ENCODE measurements around the gene XIST.

XIST gene

GRCh38 chrX:73839152-73839551 is 13.4 kb downstream of the XIST start:
- DNase-seq (ENCODE audit: low read depth in 1 of 2, low spot score in 1 of 2): no peak
- H3K27ac ChIP-seq (replicated peaks): no peak overlapping the region
- H3K4me3 ChIP-seq (replicated peaks; ENCODE audit: insufficient read depth, low read length): no peak overlapping the region
- TF ChIP-seq SPI1 (IDR thresholded peaks at IDR 0.05; ENCODE audit: borderline replicate concordance, low read depth) (no peak), REST (IDR thresholded peaks at IDR 0.05; ENCODE audit: insufficient replicate concordance, low read depth) (no peak), CTCF (IDR thresholded peaks at IDR 0.05; ENCODE audit: insufficient read depth, low read length) (no peak), POLR2AphosphoS5 (IDR thresholded peaks at IDR 0.05; ENCODE audit: low read depth) (no peak), GABPA (IDR thresholded peaks at IDR 0.05; ENCODE audit: low read depth) (no peak)
- no peaks in the 10 kb centered on the region for H3K27me3 ChIP-seq (ENCODE audit: insufficient read depth, poor library complexity, severe bottlenecking)

- DNase-seq (ENCODE audit: low read depth in 1 of 2, low spot score in 1 of 2): no peak
- Histone ChIP-seq H3K27ac (replicated peaks) (no peak overlapping the region), H3K4me3 (replicated peaks; ENCODE audit: insufficient read depth, low read length) (no peak overlapping the region), H3K27me3 (ENCODE audit: insufficient read depth, poor library complexity, severe bottlenecking) (no peaks in the 10 kb centered on the region)
- TF ChIP-seq REST (IDR thresholded peaks at IDR 0.05; ENCODE audit: insufficient replicate concordance, low read depth): no peak
- TF ChIP-seq SPI1 (IDR thresholded peaks at IDR 0.05; ENCODE audit: borderline replicate concordance, low read depth): no peak
- no peak for TF ChIP-seq POLR2AphosphoS5 (IDR thresholded peaks at IDR 0.05; ENCODE audit: low read depth)
- TF ChIP-seq CTCF (IDR thresholded peaks at IDR 0.05; ENCODE audit: insufficient read depth, low read length): no peak
- TF ChIP-seq GABPA (IDR thresholded peaks at IDR 0.05; ENCODE audit: low read depth): no peak
Measured at GRCh38 chrX:73838123-73838522, 14.4 kb downstream of the XIST start.

GRCh38 chrX:73836956-73837477 is 15.5 kb downstream of the XIST start:
- no peak for DNase-seq (ENCODE audit: low read depth in 1 of 2, low spot score in 1 of 2)
- H3K27ac ChIP-seq (replicated peaks): no peak overlapping the region
- H3K27me3 ChIP-seq (ENCODE audit: insufficient read depth, poor library complexity, severe bottlenecking): no peaks in the 10 kb centered on the region
- no peak overlapping the region for H3K4me3 ChIP-seq (replicated peaks; ENCODE audit: insufficient read depth, low read length)
- TF ChIP-seq CTCF (IDR thresholded peaks at IDR 0.05; ENCODE audit: insufficient read depth, low read length) (no peak), GABPA (IDR thresholded peaks at IDR 0.05; ENCODE audit: low read depth) (no peak), SPI1 (IDR thresholded peaks at IDR 0.05; ENCODE audit: borderline replicate concordance, low read depth) (no peak), POLR2AphosphoS5 (IDR thresholded peaks at IDR 0.05; ENCODE audit: low read depth) (no peak), REST (IDR thresholded peaks at IDR 0.05; ENCODE audit: insufficient replicate concordance, low read depth) (no peak)

All from HL-60 (cell line).